Stimulated activated CD8-positive, alpha-beta memory T cell treated with anti-CD3 and anti-CD28 coated beads, Interleukin-12 subunit alpha, Interleukin-12 subunit beta, amount 100 ng/mL, for 24 hours (primary cell): Measurements from ENCODE around the gene OSM.
"Not testable (repeated sequence)": the region's sequence is repeated elsewhere in the genome, so short reads cannot be mapped to it uniquely, and the experiment has no call there.

Experiments
- DNase-seq: peaks from one replicate; pipeline ENCODE4 v3.0.0-alpha.2; 2020; ENCODE audit errors: extremely low read depth

The OSM gene

GRCh38 chr22:30244641-30245040, 22.0 kb downstream of the OSM start:
- no peak for DNase-seq

DNA sequence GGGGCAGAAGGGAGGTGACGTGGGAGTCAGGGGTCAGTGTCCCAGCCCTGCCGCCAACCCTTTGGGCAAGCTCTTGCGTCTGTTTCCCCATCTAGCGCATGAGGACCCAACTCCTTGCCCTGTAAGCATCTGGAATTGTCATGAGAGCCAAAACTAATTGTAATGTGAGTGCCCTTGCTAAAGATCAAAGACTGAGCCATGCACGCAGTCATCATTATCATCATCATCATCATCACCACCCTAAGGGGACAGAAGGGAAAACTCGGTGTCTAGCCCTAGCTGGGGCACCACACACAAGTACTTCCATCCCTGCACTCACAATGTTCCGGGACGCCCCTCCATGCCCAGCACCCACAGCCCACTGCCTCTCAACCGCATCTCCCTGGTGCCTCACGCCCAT, 22.6 kb downstream of the OSM start:
- no peak for DNase-seq

GRCh38 chr22:30243661-30244060, 23.0 kb downstream of the OSM start:
- no peak for DNase-seq

GRCh38 chr22:30241576-30242371, 24.9 kb downstream of the OSM start:
- no peak for DNase-seq

- no peak for DNase-seq
Observed at GRCh38 chr22:30240541-30241417, 25.9 kb downstream of the OSM start.

GRCh38 chr22:30239488-30240405, 26.9 kb downstream of the OSM start:
- no peak for DNase-seq

DNA sequence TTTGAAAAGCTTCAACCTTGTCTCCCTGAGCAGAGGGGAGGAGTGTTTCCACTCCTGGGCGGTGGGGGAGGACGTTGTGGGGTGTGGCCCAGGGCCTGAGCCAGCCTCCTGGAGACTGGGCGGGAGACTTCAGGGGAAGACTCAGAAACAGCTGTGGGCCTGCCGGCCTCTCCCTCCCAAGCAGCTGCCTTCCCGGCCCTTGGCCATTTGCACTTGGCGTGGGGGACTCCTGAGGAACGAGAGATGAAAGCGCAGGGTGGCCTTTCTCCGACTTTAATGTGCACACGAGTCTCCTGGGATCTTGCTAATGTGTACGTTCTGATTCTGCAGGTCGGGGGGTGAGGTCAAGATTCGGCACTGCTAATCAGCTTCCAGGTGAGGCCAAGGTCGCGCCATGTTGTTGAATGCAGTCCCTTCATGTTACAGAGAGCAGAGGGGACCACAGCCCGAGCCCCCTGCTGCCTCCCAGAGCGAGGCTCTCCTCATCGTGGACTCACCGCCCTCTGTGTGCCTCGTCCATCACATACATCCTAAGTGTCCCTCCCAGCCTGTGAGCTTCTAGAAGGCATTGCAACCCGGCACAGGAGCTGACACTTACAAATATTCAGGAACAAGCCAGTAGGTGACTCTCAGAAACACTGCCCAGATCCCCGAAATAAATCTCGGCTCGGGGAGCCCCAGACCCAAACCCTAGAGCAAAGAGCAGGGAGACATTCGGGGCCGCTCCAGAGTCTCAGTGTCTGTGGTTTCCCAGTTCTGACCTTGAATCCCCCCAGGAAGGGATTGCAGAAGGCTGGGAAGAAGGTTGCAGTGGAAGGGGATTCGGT, 27.8 kb downstream of the OSM start:
- no peak for DNase-seq

GRCh38 chr22:30238136-30238535, 28.5 kb downstream of the OSM start:
- DNase-seq: no peak

- no peak for DNase-seq
Observed at GRCh38 chr22:30236875-30237274, 29.8 kb downstream of the OSM start.

- DNase-seq: no peak
Observed at GRCh38 chr22:30235687-30236170, 30.9 kb downstream of the OSM start.

DNA sequence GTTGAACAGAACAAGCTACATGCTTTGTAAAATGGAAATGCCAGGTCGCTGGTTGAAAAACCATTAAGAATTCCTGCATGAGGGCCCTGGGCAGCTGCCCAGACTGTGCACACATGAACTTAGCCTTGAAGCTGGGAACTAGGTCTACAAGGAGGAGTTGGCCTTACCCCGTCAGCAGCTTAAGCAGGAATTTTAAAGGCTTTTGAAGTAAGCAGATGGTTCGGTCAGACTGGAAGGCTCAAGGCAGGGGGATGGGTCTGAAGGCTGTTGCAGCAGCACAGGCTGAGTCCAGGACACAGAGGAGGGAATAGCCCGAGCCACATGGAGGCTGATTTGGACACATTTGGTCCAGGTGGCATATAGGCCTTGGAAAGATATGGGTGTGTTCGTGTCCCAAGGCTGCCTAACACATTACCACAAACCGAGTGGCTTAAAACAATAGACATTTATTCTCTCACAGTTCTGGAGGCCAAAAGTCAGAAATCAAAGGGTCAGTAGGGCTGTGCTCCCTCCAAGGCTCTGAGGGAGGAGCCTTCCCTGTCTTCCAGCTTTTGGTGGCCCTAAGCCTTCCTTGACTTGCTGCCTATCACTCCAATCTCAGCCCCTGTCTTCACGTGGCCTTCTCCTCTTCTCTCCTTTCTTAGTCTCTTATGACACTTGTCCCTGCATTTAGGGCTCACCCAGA, 31.7 kb downstream of the OSM start:
- DNase-seq: no peak

DNA sequence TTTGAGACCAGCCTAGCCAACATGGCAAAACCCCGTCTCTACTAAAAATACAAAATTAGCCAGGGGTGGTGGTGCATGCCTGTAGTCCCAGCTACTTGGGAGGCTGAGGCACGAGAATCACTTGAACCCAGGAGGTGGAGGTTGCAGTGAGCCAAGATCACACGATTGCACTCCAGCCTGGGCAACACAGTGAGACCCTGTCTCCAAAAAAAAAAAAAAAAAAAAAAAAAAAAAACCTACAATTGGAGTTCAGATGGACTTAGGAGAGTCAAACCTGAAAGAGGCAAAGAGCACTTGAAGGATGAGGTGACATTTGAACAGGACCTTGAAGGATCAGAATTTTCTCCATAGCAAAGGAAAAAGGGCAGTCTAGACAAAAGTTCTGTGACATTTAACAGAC, 32.3 kb downstream of the OSM start:
- DNase-seq: not testable (repeated sequence)

DNA sequence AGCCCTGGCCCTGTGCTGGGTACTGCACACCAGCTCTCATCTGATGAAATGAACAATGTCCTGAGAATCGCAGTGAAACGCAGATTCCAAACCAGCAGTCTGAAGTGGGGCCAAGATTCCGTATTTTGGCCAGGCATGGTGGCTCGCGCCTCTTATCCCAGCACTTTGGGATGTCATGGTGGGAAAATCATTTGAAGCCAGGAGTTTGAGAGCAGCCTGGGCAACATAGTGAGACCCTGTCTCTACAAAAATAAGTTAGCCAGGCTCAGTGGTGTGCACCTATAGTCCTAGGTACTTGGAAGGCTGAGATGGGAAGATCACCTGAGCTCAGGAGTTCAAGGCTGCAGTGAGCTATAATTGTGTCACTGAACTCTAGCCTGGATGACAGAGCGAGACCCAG, 33.1 kb downstream of the OSM start:
- DNase-seq: no peak

- no peak for DNase-seq
Observed at GRCh38 chr22:30232716-30233218, 33.9 kb downstream of the OSM start.

- DNase-seq: no peak
Observed at GRCh38 chr22:30230787-30231461, 35.7 kb downstream of the OSM start.

- DNase-seq: no peak
Observed at GRCh38 chr22:30230330-30230729, 36.3 kb downstream of the OSM start.

GRCh38 chr22:30228509-30229359, 37.9 kb downstream of the OSM start:
- DNase-seq: no peak

DNA sequence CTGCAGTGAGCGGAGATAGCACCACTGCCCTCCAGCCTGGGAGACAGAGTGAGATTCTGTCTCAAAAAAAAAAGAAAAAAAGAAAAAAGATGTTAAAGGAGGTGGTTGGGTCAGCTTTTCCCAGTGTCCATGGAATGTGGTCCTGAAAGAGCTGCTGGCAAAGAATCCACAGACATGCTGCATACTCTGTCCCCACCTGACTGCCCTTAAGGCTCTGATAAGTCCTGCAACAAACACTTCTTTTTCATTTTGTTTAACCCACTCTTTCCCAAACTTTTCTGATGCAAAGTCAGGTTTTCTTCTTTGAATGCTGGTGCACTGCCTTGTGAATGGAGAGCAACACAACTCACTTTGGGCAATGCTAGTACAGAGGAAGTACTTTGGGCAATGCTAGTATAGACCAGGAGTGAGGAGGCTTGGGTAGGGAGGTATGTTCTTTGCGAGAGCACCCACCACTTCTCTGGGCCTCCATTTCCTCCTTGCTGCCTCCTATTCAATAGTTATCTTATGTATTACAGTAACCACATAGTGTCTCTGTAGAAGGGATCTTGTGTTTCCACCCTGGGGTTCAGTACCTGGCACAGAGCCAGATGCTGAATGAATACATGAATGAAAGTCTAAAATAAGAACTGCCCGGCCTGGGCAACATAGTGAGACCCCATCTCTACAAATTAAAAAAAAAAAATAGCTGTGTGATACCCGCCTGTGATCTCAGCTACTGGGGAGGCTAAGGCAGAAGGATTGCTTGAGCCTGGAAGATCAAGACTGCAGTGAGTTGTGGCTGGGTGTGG, 39.0 kb downstream of the OSM start:
- DNase-seq: no peak
